ENCODE results near the gene KCNK17.

Gene KCNK17, protein sequence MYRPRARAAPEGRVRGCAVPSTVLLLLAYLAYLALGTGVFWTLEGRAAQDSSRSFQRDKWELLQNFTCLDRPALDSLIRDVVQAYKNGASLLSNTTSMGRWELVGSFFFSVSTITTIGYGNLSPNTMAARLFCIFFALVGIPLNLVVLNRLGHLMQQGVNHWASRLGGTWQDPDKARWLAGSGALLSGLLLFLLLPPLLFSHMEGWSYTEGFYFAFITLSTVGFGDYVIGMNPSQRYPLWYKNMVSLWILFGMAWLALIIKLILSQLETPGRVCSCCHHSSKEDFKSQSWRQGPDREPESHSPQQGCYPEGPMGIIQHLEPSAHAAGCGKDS

DNA sequence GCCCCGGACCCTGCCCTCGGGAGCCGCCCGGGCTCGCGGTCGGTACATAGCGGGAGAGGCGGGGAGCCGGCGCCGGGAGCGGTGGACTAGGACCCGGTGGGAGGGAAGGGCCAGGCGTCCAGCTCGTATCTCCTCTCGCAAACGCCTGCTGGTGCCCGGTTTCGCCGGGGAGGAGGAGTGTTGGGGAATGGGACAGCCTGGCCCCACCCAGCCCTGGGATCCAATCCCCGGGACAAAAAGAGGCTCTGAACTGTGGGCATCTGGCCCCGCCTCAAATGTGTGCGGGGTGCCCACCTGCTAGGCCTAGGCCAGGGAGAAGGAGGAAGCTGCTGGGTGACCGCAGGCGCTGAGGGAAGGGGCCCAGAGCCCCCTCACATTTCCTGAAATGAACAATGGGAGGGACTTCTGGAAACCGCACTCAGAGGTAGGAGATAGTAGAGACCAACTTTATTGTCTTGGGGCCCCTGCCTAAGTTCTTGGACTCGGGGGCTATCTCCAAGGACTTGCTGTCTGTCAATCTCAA is at the start of gene KCNK17:
Gene KCNK17 (minus strand): TSS at position 147 of the 523 bp plus-strand sequence. CDS start 99 bp downstream, at position 48.
- Histone ChIP-seq H3K27ac (ENCODE audit: low read length) (no peak within 1 kb of the TSS), H3K27me3 (ENCODE audit: low read depth, low read length) (peaks cover 24% of the 10 kb centered on the region)

DNA sequence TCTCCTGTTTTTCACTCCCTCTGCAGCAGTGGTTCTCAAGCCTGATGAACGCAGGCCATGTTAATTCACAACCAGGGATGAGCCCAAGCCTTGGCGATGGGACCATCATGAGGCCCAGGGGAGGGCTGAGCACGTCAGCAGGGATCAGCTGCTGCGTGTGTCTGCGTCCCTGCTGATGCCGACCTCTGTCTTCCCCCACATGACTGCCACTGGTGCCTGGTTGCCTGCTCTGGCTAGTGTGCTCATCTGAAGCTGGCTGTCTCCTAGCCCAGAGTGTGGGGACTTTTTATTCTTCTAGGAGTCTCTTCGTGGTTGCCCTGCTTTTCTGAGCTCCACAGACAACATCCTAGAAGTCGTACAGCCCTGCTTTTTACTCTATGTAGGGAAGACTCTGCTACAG is 49.1 kb upstream of the KCNK17 start:
- Histone ChIP-seq H3K4me1 (ENCODE audit: low read length) (peaks cover 4% of the 10 kb centered on the region), H3K36me3 (replicated peaks; ENCODE audit: low read depth, low read length) (no peaks in the 10 kb centered on the region), H2AFZ (ENCODE audit: low read depth, low read length) (no peak overlapping the region), H3K27me3 (ENCODE audit: low read depth, low read length) (no peaks in the 10 kb centered on the region), H3K79me2 (ENCODE audit: low read length) (no peaks in the 10 kb centered on the region), H3K27ac (ENCODE audit: low read length) (no peak overlapping the region), H4K20me1 (ENCODE audit: insufficient read depth, low read length) (no peaks in the 10 kb centered on the region), H3K4me2 (ENCODE audit: low read length) (no peak overlapping the region), H3K9ac (ENCODE audit: low read length) (no peak overlapping the region), H3K9me3 (ENCODE audit: insufficient read depth, low read length) (no peaks in the 10 kb centered on the region), H3K4me3 (ENCODE audit: low read length) (no peak overlapping the region)
- TF ChIP-seq, protein P1, sequence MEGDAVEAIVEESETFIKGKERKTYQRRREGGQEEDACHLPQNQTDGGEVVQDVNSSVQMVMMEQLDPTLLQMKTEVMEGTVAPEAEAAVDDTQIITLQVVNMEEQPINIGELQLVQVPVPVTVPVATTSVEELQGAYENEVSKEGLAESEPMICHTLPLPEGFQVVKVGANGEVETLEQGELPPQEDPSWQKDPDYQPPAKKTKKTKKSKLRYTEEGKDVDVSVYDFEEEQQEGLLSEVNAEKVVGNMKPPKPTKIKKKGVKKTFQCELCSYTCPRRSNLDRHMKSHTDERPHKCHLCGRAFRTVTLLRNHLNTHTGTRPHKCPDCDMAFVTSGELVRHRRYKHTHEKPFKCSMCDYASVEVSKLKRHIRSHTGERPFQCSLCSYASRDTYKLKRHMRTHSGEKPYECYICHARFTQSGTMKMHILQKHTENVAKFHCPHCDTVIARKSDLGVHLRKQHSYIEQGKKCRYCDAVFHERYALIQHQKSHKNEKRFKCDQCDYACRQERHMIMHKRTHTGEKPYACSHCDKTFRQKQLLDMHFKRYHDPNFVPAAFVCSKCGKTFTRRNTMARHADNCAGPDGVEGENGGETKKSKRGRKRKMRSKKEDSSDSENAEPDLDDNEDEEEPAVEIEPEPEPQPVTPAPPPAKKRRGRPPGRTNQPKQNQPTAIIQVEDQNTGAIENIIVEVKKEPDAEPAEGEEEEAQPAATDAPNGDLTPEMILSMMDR (IDR thresholded peaks at IDR 0.05; ENCODE audit: low read depth, low read length), result no peak
- TF ChIP-seq EZH2phosphoT487 (IDR thresholded peaks at IDR 0.05; ENCODE audit: low read depth), result no peak

More for the DNA sequence above, at the start of gene KCNK17:
- Histone ChIP-seq H3K9ac (ENCODE audit: low read length) (no peak within 1 kb of the TSS), H3K4me3 (ENCODE audit: low read length) (no peak within 1 kb of the TSS), H3K4me1 (ENCODE audit: low read length) (peaks cover 10% of the 10 kb centered on the region; the same call in 1 of the 2 replicates), H2AFZ (ENCODE audit: low read depth, low read length) (no peak within 1 kb of the TSS), H3K4me2 (ENCODE audit: low read length) (no peak within 1 kb of the TSS), H3K9me3 (ENCODE audit: insufficient read depth, low read length) (no peaks in the 10 kb centered on the region), H4K20me1 (ENCODE audit: insufficient read depth, low read length) (no peaks in the 10 kb centered on the region), H3K36me3 (replicated peaks; ENCODE audit: low read depth, low read length) (no peaks in the 10 kb centered on the region), H3K79me2 (ENCODE audit: low read length) (no peaks in the 10 kb centered on the region)
- no peak for TF ChIP-seq EZH2phosphoT487 (IDR thresholded peaks at IDR 0.05; ENCODE audit: low read depth)
- TF ChIP-seq, protein P1 (IDR thresholded peaks at IDR 0.05; ENCODE audit: low read depth, low read length), result no peak

DNA sequence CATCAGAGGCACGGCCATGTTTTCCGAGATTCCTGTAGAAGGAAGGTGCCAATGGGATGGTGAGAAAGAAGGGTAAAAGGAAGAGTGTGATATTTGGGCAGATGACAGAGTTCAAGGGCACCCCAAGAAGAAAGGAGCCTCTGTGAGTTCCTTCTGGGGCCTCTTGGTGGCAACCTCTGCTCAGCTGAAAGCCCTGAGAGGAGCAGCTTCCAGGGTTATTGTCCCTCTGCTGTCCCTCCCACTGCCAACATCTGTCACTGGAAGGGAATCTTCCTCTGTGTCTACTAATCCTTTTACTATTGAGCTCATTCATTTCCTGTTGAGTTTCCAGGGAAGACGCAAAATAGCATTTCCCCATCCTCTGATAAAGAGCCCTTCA is 48.3 kb upstream of the KCNK17 start:
- Histone ChIP-seq H3K4me3 (ENCODE audit: low read length) (peak overlapping the region; percentile 74), H3K9ac (ENCODE audit: low read length) (peak overlapping the region; percentile 31), H3K4me1 (ENCODE audit: low read length) (peaks cover 4% of the 10 kb centered on the region), H3K27ac (ENCODE audit: low read length) (no peak overlapping the region), H3K27me3 (ENCODE audit: low read depth, low read length) (no peaks in the 10 kb centered on the region), H3K79me2 (ENCODE audit: low read length) (no peaks in the 10 kb centered on the region), H3K4me2 (ENCODE audit: low read length) (peak overlapping the region; percentile 91), H3K9me3 (ENCODE audit: insufficient read depth, low read length) (no peaks in the 10 kb centered on the region), H3K36me3 (replicated peaks; ENCODE audit: low read depth, low read length) (no peaks in the 10 kb centered on the region), H4K20me1 (ENCODE audit: insufficient read depth, low read length) (no peaks in the 10 kb centered on the region), H2AFZ (ENCODE audit: low read depth, low read length) (peak overlapping the region; percentile 98)
- TF ChIP-seq, protein P1 (IDR thresholded peaks at IDR 0.05; ENCODE audit: low read depth, low read length), result peak; percentile 41; the same call in 1 of the 2 replicates
- TF ChIP-seq EZH2phosphoT487 (IDR thresholded peaks at IDR 0.05; ENCODE audit: low read depth), result no peak

DNA sequence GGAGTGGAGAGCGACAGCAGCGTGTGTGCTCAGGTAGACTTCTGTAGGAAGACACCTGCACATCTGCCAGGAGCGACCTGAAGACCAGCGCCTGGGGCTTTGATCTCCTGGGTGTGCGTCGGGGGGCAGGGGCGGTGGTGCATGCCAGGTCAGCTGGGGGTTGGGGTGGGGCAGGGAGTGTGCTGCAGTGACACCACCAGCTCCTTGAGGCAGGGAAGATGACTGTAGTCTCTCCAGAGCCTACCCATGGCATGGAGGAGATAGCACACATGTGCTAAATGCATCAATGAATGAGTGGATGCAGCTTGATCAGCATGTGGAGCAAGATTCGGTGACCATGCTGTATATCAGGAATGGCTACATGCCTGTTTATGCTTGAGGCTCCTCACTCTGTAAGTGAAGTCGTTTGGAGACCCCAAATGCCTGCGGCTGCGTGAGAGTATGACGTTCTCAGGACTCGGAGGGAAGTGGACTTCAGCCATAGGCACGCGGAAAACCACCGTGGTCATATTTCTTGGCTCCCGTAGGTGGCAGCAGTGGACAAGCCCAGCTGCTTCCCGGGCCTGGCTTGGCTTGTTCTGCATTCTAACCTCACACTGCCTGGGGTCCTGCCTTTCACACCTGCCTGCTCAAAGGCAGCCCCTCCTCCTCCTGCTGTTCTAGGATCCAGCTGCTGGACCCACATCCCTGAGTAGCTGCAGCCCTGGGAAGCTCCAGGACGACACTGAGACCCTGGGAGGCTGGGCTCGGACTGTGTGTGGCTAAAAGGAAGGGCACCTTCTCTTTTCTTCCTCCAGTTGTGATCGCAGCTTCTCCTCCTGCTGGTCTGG is 47.7 kb upstream of the KCNK17 start:
- Histone ChIP-seq H3K9ac (ENCODE audit: low read length) (peak overlapping the region; percentile 32), H3K4me2 (ENCODE audit: low read length) (peak overlapping the region; percentile 91), H3K79me2 (ENCODE audit: low read length) (no peaks in the 10 kb centered on the region), H3K27me3 (ENCODE audit: low read depth, low read length) (no peaks in the 10 kb centered on the region), H2AFZ (ENCODE audit: low read depth, low read length) (peak overlapping the region; percentile 98), H3K36me3 (replicated peaks; ENCODE audit: low read depth, low read length) (no peaks in the 10 kb centered on the region), H3K27ac (ENCODE audit: low read length) (no peak overlapping the region), H3K4me3 (ENCODE audit: low read length) (peak overlapping the region; percentile 74), H3K4me1 (ENCODE audit: low read length) (peaks cover 4% of the 10 kb centered on the region), H4K20me1 (ENCODE audit: insufficient read depth, low read length) (no peaks in the 10 kb centered on the region), H3K9me3 (ENCODE audit: insufficient read depth, low read length) (no peaks in the 10 kb centered on the region)
- TF ChIP-seq, protein P1 (IDR thresholded peaks at IDR 0.05; ENCODE audit: low read depth, low read length), result peak; percentile 70
- TF ChIP-seq EZH2phosphoT487 (IDR thresholded peaks at IDR 0.05; ENCODE audit: low read depth), result no peak

Measured in OCI-LY3 (cell line).